H1 (cell line): ENCODE measurements around the gene PLCB2. TPM values are rescaled to one million over a fixed set of nuclear protein-coding genes. Genes with fewer than 3 reads are reported as not detected.

Source experiments
- CTCF ChIA-PET: fragments of 300-600 bp; sonication (Branson Sonifier 250); formaldehyde crosslinking; loops from one replicate; lab custom pipeline; 2021; ENCODE audit not compliant: partially characterized antibody; lab: Charles Lee
- POLR2A ChIA-PET: fragments of 300-600 bp; sonication (Branson Sonifier 250); formaldehyde crosslinking; loops from one replicate; lab custom pipeline; 2021; ENCODE audit warnings: inconsistent platforms; ENCODE audit not compliant: partially characterized antibody; lab: Charles Lee
- DNase-seq, 2 experiments: peaks; one replicate each; pipeline versions ENCODE4 v3.0.0 to v3.0.0-alpha.2; 2010 to 2022; ENCODE audit warnings: low spot score in 2 of 2, low read depth in 1 of 2, mixed read lengths in 1 of 2
- FAIRE-seq: peaks from 2 replicates; lab custom pipeline; 2011; peaks lifted over from hg19 to GRCh38; lab: Jason Lieb, UNC
- H2AFZ ChIP-seq: 2 replicates; pipeline ENCODE4 v1.8.1; 2012; ENCODE audit warnings: low read length, inconsistent platforms
- H2AK5ac ChIP-seq: 2 replicates; pipeline ENCODE4 v1.6.1; 2013; ENCODE audit warnings: low read depth, low read length
- H2BK120ac ChIP-seq: replicated peaks from 2 replicates; pipeline ENCODE3; 2013; ENCODE audit warnings: low read depth, low read length, inconsistent platforms
- H2BK12ac ChIP-seq: 2 replicates; pipeline ENCODE4 v1.6.1; 2013; ENCODE audit warnings: low read depth, low read length
- H2BK15ac ChIP-seq: 2 replicates; pipeline ENCODE4 v1.6.1; 2013; ENCODE audit warnings: low read length
- H2BK20ac ChIP-seq: 2 replicates; pipeline ENCODE4 v1.6.1; 2013; ENCODE audit warnings: low read length
- H2BK5ac ChIP-seq: 2 replicates; pipeline ENCODE4 v1.6.1; 2013; ENCODE audit warnings: low read depth, low read length
- H3K14ac ChIP-seq: 2 replicates; pipeline ENCODE4 v1.6.1; 2013; ENCODE audit warnings: inconsistent platforms; ENCODE audit not compliant: insufficient read length
- H3K18ac ChIP-seq: 2 replicates; pipeline ENCODE4 v1.6.1; 2013; ENCODE audit warnings: low read length; ENCODE audit errors: extremely low read depth
- H3K23ac ChIP-seq: 2 replicates; pipeline ENCODE4 v1.6.1; 2013; ENCODE audit warnings: inconsistent platforms; ENCODE audit not compliant: insufficient read length
- H3K23me2 ChIP-seq: 2 replicates; pipeline ENCODE4 v1.6.1; 2013; ENCODE audit warnings: low read depth, low read length
- H3K27ac ChIP-seq: 2 replicates; pipeline ENCODE4 v1.6.1; 2011; ENCODE audit warnings: low read depth, low read length, inconsistent platforms
- H3K27me3 ChIP-seq, 4 experiments: replicated peaks in 1 of 4; 1 replicate in 1 of 4; 2 replicates in 3 of 4; pipeline versions ENCODE4 v1.6.1 to v1.8.1; 2011 to 2013; ENCODE audit warnings: low read length in 3 of 4, mild to moderate bottlenecking in 3 of 4, inconsistent platforms in 2 of 4, mixed read lengths in 2 of 4, moderate library complexity in 1 of 4; ENCODE audit not compliant: control insufficient read depth in 3 of 4, insufficient read depth in 3 of 4; ENCODE audit errors: extremely low read depth in 1 of 4
- H3K36me3 ChIP-seq, 4 experiments: 2 replicates each; pipeline versions ENCODE4 v1.6.1 to v1.8.1; 2011 to 2013; ENCODE audit warnings: mild to moderate bottlenecking in 4 of 4, low read length in 3 of 4, moderate library complexity in 2 of 4, control low read depth in 1 of 4, inconsistent platforms in 1 of 4; ENCODE audit not compliant: insufficient read depth in 4 of 4, control insufficient read depth in 2 of 4
- H3K4ac ChIP-seq: replicated peaks from 2 replicates; pipeline ENCODE3; 2013; ENCODE audit warnings: low read length, low read depth, mixed read lengths, inconsistent platforms; ENCODE audit not compliant: insufficient read length
- H3K4me1 ChIP-seq, 4 experiments: replicated peaks in 1 of 4; 1 replicate in 1 of 4; 2 replicates in 3 of 4; pipeline versions ENCODE4 v1.6.1 to v1.8.1; 2011 to 2013; ENCODE audit warnings: low read length in 3 of 4, inconsistent platforms in 2 of 4, mixed read lengths in 1 of 4; ENCODE audit not compliant: insufficient read depth in 4 of 4, control insufficient read depth in 3 of 4
- H3K4me2 ChIP-seq, 2 experiments: 2 replicates each; pipeline versions ENCODE4 v1.6.1 to v1.8.1; 2011 to 2013; ENCODE audit warnings: low read depth in 2 of 2, low read length in 2 of 2, control low read depth in 1 of 2, inconsistent platforms in 1 of 2, mild to moderate bottlenecking in 1 of 2; ENCODE audit not compliant: insufficient read depth in 1 of 2
- H3K4me3 ChIP-seq, 4 experiments: fragments of 200-600, 300-600 bp in 1 of 4; sonication (generic), shearing (Covaris generic), sonication (Bioruptor Twin) in 1 of 4; 2 replicates each; pipeline versions ENCODE4 v1.5.1 to v1.8.1; 2011 to 2016; ENCODE audit warnings: low read length in 4 of 4, low read depth in 3 of 4, control low read depth in 2 of 4, inconsistent platforms in 2 of 4, mild to moderate bottlenecking in 2 of 4, mixed read lengths in 1 of 4, moderate library complexity in 1 of 4; ENCODE audit not compliant: insufficient read depth in 2 of 4; ENCODE audit errors: extremely low read depth in 1 of 4
- H3K56ac ChIP-seq: replicated peaks from 2 replicates; pipeline ENCODE3; 2013; ENCODE audit warnings: low read depth, mild to moderate bottlenecking, mixed read lengths, low read length, inconsistent platforms; ENCODE audit not compliant: insufficient read length
- H3K79me1 ChIP-seq: 2 replicates; pipeline ENCODE4 v1.6.1; 2013; ENCODE audit warnings: low read depth, low read length, control low read depth
- H3K79me2 ChIP-seq, 2 experiments: 2 replicates each; pipeline versions ENCODE4 v1.6.1 to v1.8.1; 2012 to 2013; ENCODE audit warnings: low read length in 2 of 2, mild to moderate bottlenecking in 2 of 2, inconsistent platforms in 1 of 2; ENCODE audit not compliant: insufficient read depth in 2 of 2, control insufficient read depth in 1 of 2
- H3K9ac ChIP-seq, 4 experiments: replicated peaks in 1 of 4; 1 replicate in 1 of 4; 2 replicates in 3 of 4; pipeline versions ENCODE4 v1.6.1 to v1.8.1; 2011 to 2013; ENCODE audit warnings: low read depth in 3 of 4, low read length in 3 of 4, control low read depth in 2 of 4, mild to moderate bottlenecking in 2 of 4, moderate library complexity in 2 of 4, inconsistent platforms in 1 of 4; ENCODE audit errors: extremely low read depth in 1 of 4
- H3K9me3 ChIP-seq, 2 experiments: 2 replicates each; pipeline versions ENCODE4 v1.6.1 to v1.8.1; 2012 to 2013; ENCODE audit warnings: mild to moderate bottlenecking in 2 of 2, moderate library complexity in 2 of 2, control low read depth in 1 of 2, inconsistent platforms in 1 of 2, low read depth in 1 of 2, low read length in 1 of 2, mixed read lengths in 1 of 2; ENCODE audit not compliant: insufficient read depth in 2 of 2
- H4K20me1 ChIP-seq, 2 experiments: replicated peaks in 1 of 2; 2 replicates each; pipeline versions ENCODE3 to v1.8.1; 2011 to 2013; ENCODE audit warnings: inconsistent platforms in 2 of 2, low read length in 2 of 2, mild to moderate bottlenecking in 1 of 2; ENCODE audit not compliant: insufficient read depth in 2 of 2, control insufficient read depth in 1 of 2
- H4K5ac ChIP-seq: 2 replicates; pipeline ENCODE4 v1.6.1; 2013; ENCODE audit warnings: low read length, low read depth, mixed read lengths, inconsistent platforms; ENCODE audit not compliant: insufficient read length
- H4K8ac ChIP-seq: 2 replicates; pipeline ENCODE4 v1.8.0; 2013; ENCODE audit warnings: mild to moderate bottlenecking, moderate library complexity, low read length, inconsistent platforms; ENCODE audit not compliant: insufficient read depth; ENCODE audit errors: extremely low read depth
- H4K91ac ChIP-seq: replicated peaks from 2 replicates; pipeline ENCODE3; 2013; ENCODE audit warnings: low read length, mixed read lengths, inconsistent platforms; ENCODE audit not compliant: insufficient read length
- CHD2 ChIP-seq: IDR thresholded peaks from 2 replicates; pipeline ENCODE4 v1.6.1; 2012; ENCODE audit warnings: low read length, improper control_type of control experiment
- EGR1 ChIP-seq: IDR thresholded peaks from 2 replicates; pipeline ENCODE4 v1.6.1; 2011; ENCODE audit warnings: low read depth, low read length, borderline replicate concordance
- MAX ChIP-seq: IDR thresholded peaks from 2 replicates; pipeline ENCODE4 v1.6.1; 2012; ENCODE audit warnings: inconsistent platforms
- RAD21 ChIP-seq, 2 experiments: IDR thresholded peaks in 1 of 2; conservative IDR thresholded peaks in 1 of 2; 2 replicates each; pipeline ENCODE4 v1.6.1; 2011; ENCODE audit warnings: low read depth in 2 of 2, low read length in 2 of 2, improper control_type of control experiment in 1 of 2, inconsistent platforms in 1 of 2, mild to moderate bottlenecking in 1 of 2, moderate library complexity in 1 of 2
- SIX5 ChIP-seq: IDR thresholded peaks from 2 replicates; pipeline ENCODE4 v1.6.1; 2011; ENCODE audit warnings: mild to moderate bottlenecking, low read depth, low read length
- SP2 ChIP-seq: IDR thresholded peaks from 2 replicates; pipeline ENCODE4 v1.6.1; 2012; ENCODE audit warnings: mild to moderate bottlenecking, low read length, inconsistent platforms
- USF2 ChIP-seq: IDR thresholded peaks from 2 replicates; pipeline ENCODE4 v1.6.1; 2011; ENCODE audit warnings: low read length, improper control_type of control experiment
- YY1 ChIP-seq: IDR thresholded peaks from 2 replicates; pipeline ENCODE4 v1.6.1; 2011; ENCODE audit warnings: low read depth, mild to moderate bottlenecking, low read length
- WGBS, 2 experiments: shearing (Covaris generic) in 1 of 2; methylation state at CpG; one replicate each; pipeline versions ENCODE4 v1.1.6 to v1.1.7; 2013 to 2015; ENCODE audit warnings: low lambda C conversion rate in 2 of 2, mixed read lengths in 2 of 2, inconsistent platforms in 1 of 2, low coverage in 1 of 2, missing lambda C conversion rate in 1 of 2; ENCODE audit not compliant: insufficient replicate concordance in 2 of 2, insufficient coverage in 1 of 2, insufficient read length in 1 of 2; ENCODE audit errors: extremely low coverage in 1 of 2, missing lambda C conversion rate in 1 of 2; 5-methylcytosine and 5-hydroxymethylcytosine counted together
- polyA plus RNA-seq, 7 experiments: library from polyadenylated mRNA; depleted of rRNA in 3 of 7; stranded (reverse) in 5 of 7; unstranded in 2 of 7; fragments of >200 nt in 5 of 7; fragments of 200-250 nt in 2 of 7; gene quantifications; 1 replicate in 5 of 7; 2 replicates in 1 of 7; 4 replicates in 1 of 7; pipeline versions ENCODE4 v1.2.1 to v1.2.3, GENCODE V29; 2011 to 2013; ENCODE audit warnings: missing spikeins in 2 of 7, mixed read lengths in 2 of 7
- total RNA-seq: library from RNA; stranded (reverse); fragmentation: NEBNext Ultra II Directional; extraction: Animal tissue kit (Norgen Biotek cat#: 25700); gene quantifications from 2 replicates; pipeline ENCODE4 v1.2.1, GENCODE V29; 2021

The PLCB2 gene
- total and polyA plus RNA-seq, 2 of the 8 experiments (the other 6 are each of a cell fraction or from before 2014, with no cell fraction given): 7.2 to 8.4 TPM

- no peak overlapping the region for H3K4me3 ChIP-seq
- H3K56ac ChIP-seq: no peak overlapping the region
- no peak overlapping the region for H3K27ac ChIP-seq
- POLR2A ChIA-PET: interaction anchor here (0.8 to 1.0 kb wide), 2 partner anchors 9 to 14 kb away, joined by 4 read pairs; no protein-coding TSS in a partner anchor
- H2BK12ac ChIP-seq: 0 out of 2 replicates have a peak overlapping the region, but pooled peaks have one; percentile 9
- H4K8ac ChIP-seq: no peak overlapping the region
- no peaks in the 10 kb centered on the region for H4K20me1 ChIP-seq
- peaks cover 0 to 4% (median under 1%) of the 10 kb centered on the region in 4 experiments; a peak in 5 of 7 replicates for H3K4me1 ChIP-seq
- WGBS, 2 experiments: 78% methylated on average over 4 of the region's 4 CpGs; no CpG with 5 or more reads in 1 of the 2 experiments
- no peaks in the 10 kb centered on the region for H3K9me3 ChIP-seq
- no peak overlapping the region for H3K4me2 ChIP-seq
- no peaks in the 10 kb centered on the region for H3K27me3 ChIP-seq
- H3K79me2 ChIP-seq: no peaks in the 10 kb centered on the region
- no peak overlapping the region for H3K23ac ChIP-seq
- FAIRE-seq (no peak), DNase-seq (no peak)
- no peak overlapping the region for H2BK5ac ChIP-seq
- H4K5ac ChIP-seq: no peak overlapping the region
- H2AFZ ChIP-seq: no peak overlapping the region
- no peak overlapping the region for H2AK5ac ChIP-seq
- H3K79me1 ChIP-seq: no peaks in the 10 kb centered on the region
- H3K18ac ChIP-seq: no peak overlapping the region
- H3K4ac ChIP-seq: no peak overlapping the region
- H2BK120ac ChIP-seq: no peak overlapping the region
- H3K14ac ChIP-seq: no peak overlapping the region
- H3K23me2 ChIP-seq: no peaks in the 10 kb centered on the region
- H2BK15ac ChIP-seq: no peak overlapping the region
- H3K9ac ChIP-seq: no peak overlapping the region
- H4K91ac ChIP-seq: no peak overlapping the region
- TF ChIP-seq MAX (no peak), EGR1 (no peak), YY1 (no peak), SIX5 (no peak), RAD21 (IDR thresholded peaks at IDR 0.05 in 1 of 2, conservative IDR thresholded peaks at IDR 0.05 in 1 of 2; ENCODE audit: low read depth in 2 of 2, low read length in 2 of 2) (no peak), USF2 (no peak), SP2 (no peak), CHD2 (no peak)
- CTCF ChIA-PET: interaction anchor here (0.7 to 46.3 kb wide), 8 partner anchors 3 to 224 kb away, joined by 3 to 1340 read pairs (median 268); partner anchors contain the start of genes BMF, INAFM2, PAK6 and PLCB2
- peaks cover 0 to 6% (median 0%) of the 10 kb centered on the region in 4 experiments; a peak in 2 of 8 replicates for H3K36me3 ChIP-seq
- no peak overlapping the region for H2BK20ac ChIP-seq
Measured at GRCh38 chr15:40269604-40270003, 38.1 kb downstream of the PLCB2 start.
